SK-N-SH (cell line): ENCODE measurements around the gene TRAF1. TPM values are rescaled to one million over a fixed set of nuclear protein-coding genes. Genes with fewer than 3 reads are reported as not detected.
A peak's percentile ranks its signal among the peaks of the same experiment; 100 is the strongest.

ENCODE experiments used
- CTCF ChIA-PET: fragments of 300-600, 350-600 bp; formaldehyde crosslinking; extraction: SDS; loops from one replicate; lab custom pipeline; 2021; lab: Yijun Ruan, JAX
- POLR2A ChIA-PET: fragments of 350-600 bp; sonication (Branson Sonifier 250); formaldehyde crosslinking; extraction: SDS; loops from one replicate; lab custom pipeline; 2020; ENCODE audit warnings: antibody characterized with exemption, inconsistent platforms; lab: Yijun Ruan, JAX
- DNase-seq: peaks from one replicate; pipeline ENCODE4 v3.0.0; 2012
- H2AFZ ChIP-seq: fragments of 200-600 bp; sonication (generic); 2 replicates; pipeline ENCODE4 v1.8.1; 2016; ENCODE audit warnings: antibody characterized with exemption, mild to moderate bottlenecking, low read depth
- H3F3A ChIP-seq: fragments of 200-600 bp; sonication (generic); replicated peaks from 2 replicates; pipeline ENCODE3; 2016; ENCODE audit warnings: antibody characterized with exemption, mild to moderate bottlenecking; ENCODE audit not compliant: insufficient read depth
- H3K27ac ChIP-seq, 2 experiments: fragments of 200-500 bp in 1 of 2; fragments of 200-600 bp in 1 of 2; sonication (Bioruptor generic) in 1 of 2; sonication (generic), shearing (Covaris generic) in 1 of 2; 2 replicates each; pipeline versions ENCODE4 v1.5.1 to v1.6.1; 2014 to 2016; ENCODE audit warnings: low read depth in 2 of 2, inconsistent platforms in 1 of 2, low read length in 1 of 2, mild to moderate bottlenecking in 1 of 2, mixed read lengths in 1 of 2
- H3K27me3 ChIP-seq: fragments of 200-600 bp; sonication (generic), shearing (Covaris generic); 2 replicates; pipeline ENCODE4 v1.6.1; 2016; ENCODE audit warnings: mixed run types; ENCODE audit not compliant: insufficient read depth
- H3K36me3 ChIP-seq, 2 experiments: fragments of 200-500 bp in 1 of 2; fragments of 200-600 bp in 1 of 2; sonication (Bioruptor generic) in 1 of 2; sonication (generic) in 1 of 2; replicated peaks in 1 of 2; 2 replicates each; pipeline versions ENCODE3 to v1.5.1; 2014 to 2016; ENCODE audit warnings: low read length in 1 of 2, mild to moderate bottlenecking in 1 of 2; ENCODE audit not compliant: insufficient read depth in 2 of 2, control insufficient read depth in 1 of 2
- H3K4me1 ChIP-seq, 2 experiments: fragments of 200-500 bp in 1 of 2; fragments of 200-600 bp in 1 of 2; sonication (Bioruptor generic) in 1 of 2; sonication (generic), shearing (Covaris generic) in 1 of 2; 2 replicates each; pipeline versions ENCODE4 v1.5.1 to v1.6.1; 2014 to 2016; ENCODE audit warnings: low read depth in 1 of 2, low read length in 1 of 2, mixed run types in 1 of 2; ENCODE audit not compliant: insufficient read depth in 2 of 2, control insufficient read depth in 1 of 2
- H3K4me2 ChIP-seq: fragments of 200-600 bp; sonication (generic), shearing (Covaris generic); 2 replicates; pipeline ENCODE4 v1.6.1; 2017; ENCODE audit warnings: mixed run types
- H3K4me3 ChIP-seq, 2 experiments: fragments of 200-500 bp in 1 of 2; fragments of 200-600 bp in 1 of 2; sonication (Bioruptor generic) in 1 of 2; sonication (generic), shearing (Covaris generic) in 1 of 2; 2 replicates each; pipeline versions ENCODE4 v1.5.1 to v1.8.1; 2014 to 2016; ENCODE audit warnings: low read depth in 2 of 2, inconsistent platforms in 1 of 2, low read length in 1 of 2, mild to moderate bottlenecking in 1 of 2, mixed read lengths in 1 of 2, moderate library complexity in 1 of 2
- H3K79me2 ChIP-seq: fragments of 200-600 bp; sonication (generic); 2 replicates; pipeline ENCODE4 v1.8.1; 2017; ENCODE audit warnings: mild to moderate bottlenecking; ENCODE audit not compliant: insufficient read depth
- H3K9ac ChIP-seq: fragments of 200-600 bp; sonication (generic); 2 replicates; pipeline ENCODE4 v1.6.1; 2017; ENCODE audit warnings: mixed run types
- H3K9me2 ChIP-seq: fragments of 200-600 bp; sonication (generic); 2 replicates; pipeline ENCODE4 v1.6.1; 2017; ENCODE audit warnings: mixed run types
- H3K9me3 ChIP-seq: fragments of 200-600 bp; sonication (generic); 2 replicates; pipeline ENCODE4 v1.6.1; 2017; ENCODE audit warnings: mixed run types, mild to moderate bottlenecking, moderate library complexity
- H4K20me1 ChIP-seq: fragments of 200-600 bp; sonication (generic); 2 replicates; pipeline ENCODE4 v1.6.1; 2017; ENCODE audit warnings: mild to moderate bottlenecking, mixed run types; ENCODE audit not compliant: insufficient read depth
- CHD2 ChIP-seq: fragments of 150-350 bp; IDR thresholded peaks from 2 replicates; pipeline ENCODE4 v1.6.1; 2018; ENCODE audit warnings: low read length; ENCODE audit not compliant: partially characterized antibody
- ELF1 ChIP-seq: IDR thresholded peaks from 2 replicates; pipeline ENCODE4 v1.4.0; 2012
- EP300 ChIP-seq, 2 experiments: IDR thresholded peaks; 2 replicates each; pipeline versions ENCODE4 v1.4.0 to v1.6.1; 2012; ENCODE audit warnings: borderline replicate concordance in 1 of 2, low read depth in 1 of 2, low read length in 1 of 2
- EZH2phosphoT487 ChIP-seq: fragments of 200-600 bp; sonication (generic); IDR thresholded peaks from 2 replicates; pipeline ENCODE4 v1.6.1; 2017; ENCODE audit warnings: low read depth, mixed run types, mild to moderate bottlenecking, antibody characterized with exemption, moderate library complexity, borderline replicate concordance
- FOXJ3 ChIP-seq: sonication (generic); formaldehyde crosslinking; IDR thresholded peaks from 2 replicates; pipeline ENCODE4 v1.5.1; 2020; ENCODE audit warnings: mild to moderate bottlenecking, missing genetic modification reagents
- GABPA ChIP-seq: IDR thresholded peaks from 2 replicates; pipeline ENCODE4 v1.4.0; 2012; ENCODE audit warnings: low read depth, mild to moderate bottlenecking
- GATA2 ChIP-seq: sonication (generic); formaldehyde crosslinking; IDR thresholded peaks from 2 replicates; pipeline ENCODE4 v1.5.0; 2020; ENCODE audit warnings: mild to moderate bottlenecking, missing genetic modification reagents
- JUND ChIP-seq: IDR thresholded peaks from 2 replicates; pipeline ENCODE4 v1.4.0; 2012
- NFIC ChIP-seq: IDR thresholded peaks from 2 replicates; pipeline ENCODE4 v1.4.0; 2012; ENCODE audit warnings: borderline replicate concordance
- PBX3 ChIP-seq: IDR thresholded peaks from 2 replicates; pipeline ENCODE4; 2012
- RFX5 ChIP-seq: IDR thresholded peaks from 2 replicates; pipeline ENCODE4 v1.6.1; 2012; ENCODE audit warnings: mild to moderate bottlenecking, improper control_type of control experiment, low read length
- SMC3 ChIP-seq: IDR thresholded peaks from 2 replicates; pipeline ENCODE4 v1.6.1; 2012; ENCODE audit warnings: low read depth, low read length, improper control_type of control experiment
- TAF1 ChIP-seq: IDR thresholded peaks from 2 replicates; pipeline ENCODE4 v1.6.1; 2012; ENCODE audit warnings: low read depth, mild to moderate bottlenecking, low read length, moderate library complexity, borderline replicate concordance
- TCF12 ChIP-seq: IDR thresholded peaks from 2 replicates; pipeline ENCODE4 v1.4.0; 2012
- YY1 ChIP-seq: IDR thresholded peaks from 2 replicates; pipeline ENCODE4 v1.4.0; 2012; ENCODE audit warnings: low read depth, mild to moderate bottlenecking
- ZBTB33 ChIP-seq: IDR thresholded peaks from 2 replicates; pipeline ENCODE4 v1.4.0; 2012; ENCODE audit warnings: low read depth, borderline replicate concordance
- WGBS: methylation state at CpG from one replicate; pipeline ENCODE4 v1.1.6; 2017; ENCODE audit warnings: low lambda C conversion rate; 5-methylcytosine and 5-hydroxymethylcytosine counted together
- polyA plus RNA-seq, 3 experiments: library from polyadenylated mRNA; depleted of rRNA; stranded (reverse); fragments of >200 nt; gene quantifications; 2 replicates each; pipeline ENCODE4 v1.2.3, GENCODE V29; 2012
- TF ChIP-seq, protein P1 (sequence below): IDR thresholded peaks from 2 replicates; pipeline ENCODE4 v1.4.0; 2012; ENCODE audit warnings: low read depth, borderline replicate concordance
- TF ChIP-seq, protein P2 (sequence below): fragments of 150-350 bp; IDR thresholded peaks from 2 replicates; pipeline ENCODE4 v1.6.1; 2016; ENCODE audit warnings: mild to moderate bottlenecking, low read depth, low read length
- TF ChIP-seq, protein P3 (sequence below): fragments of 200-600 bp; sonication (generic); IDR thresholded peaks from 2 replicates; pipeline ENCODE4 v1.6.1; 2017; ENCODE audit warnings: antibody characterized with exemption, mild to moderate bottlenecking, moderate library complexity
- TF ChIP-seq, protein P4 (sequence below): IDR thresholded peaks from 2 replicates; pipeline ENCODE4 v1.4.0; 2012; ENCODE audit warnings: low read depth

The TRAF1 gene
- polyA plus RNA-seq, 1 of the 3 experiments (the other 2 are of a cell fraction) = 1.2 TPM

GRCh38 chr9:120854596-120855327 is 71.8 kb downstream of the TRAF1 start:
- Histone ChIP-seq H3K27ac (peak overlapping the region in 1 of 2 experiments; percentile 28; a peak in 1 of 4 replicates), H3K36me3 (peaks cover 20 to 28% of the 10 kb centered on the region in 2 experiments), H2AFZ (no peak overlapping the region), H4K20me1 (no peaks in the 10 kb centered on the region), H3K79me2 (no peaks in the 10 kb centered on the region), H3F3A (peaks cover 16% of the 10 kb centered on the region), H3K4me2 (no peak overlapping the region), H3K9me3 (no peaks in the 10 kb centered on the region), H3K4me1 (peaks cover 0 to 28% of the 10 kb centered on the region in 2 experiments; a peak in 2 of 4 replicates), H3K4me3 (no peak overlapping the region), H3K9me2 (no peaks in the 10 kb centered on the region), H3K9ac (no peak overlapping the region), H3K27me3 (no peaks in the 10 kb centered on the region)
- POLR2A ChIA-PET = interaction anchor here (1.0 kb wide), 1 partner anchor 18 kb away, joined by 3 read pairs; no protein-coding TSS in a partner anchor
- 93% methylated on average over 3 of the region's 3 CpGs for WGBS
- CTCF ChIA-PET = interaction anchor here (1.0 kb wide), 1 partner anchor 99 kb away, joined by 4 read pairs; no protein-coding TSS in a partner anchor
- no peak for DNase-seq
- TF ChIP-seq JUND (no peak), TCF12 (no peak), CHD2 (no peak), GABPA (no peak), EP300 (IDR thresholded peaks at IDR 0.05; ENCODE audit: borderline replicate concordance in 1 of 2, low read depth in 1 of 2, low read length in 1 of 2) (no peak), ELF1 (no peak), FOXJ3 (CRISPR knock-in tag) (no peak)
- TF ChIP-seq, protein P1, sequence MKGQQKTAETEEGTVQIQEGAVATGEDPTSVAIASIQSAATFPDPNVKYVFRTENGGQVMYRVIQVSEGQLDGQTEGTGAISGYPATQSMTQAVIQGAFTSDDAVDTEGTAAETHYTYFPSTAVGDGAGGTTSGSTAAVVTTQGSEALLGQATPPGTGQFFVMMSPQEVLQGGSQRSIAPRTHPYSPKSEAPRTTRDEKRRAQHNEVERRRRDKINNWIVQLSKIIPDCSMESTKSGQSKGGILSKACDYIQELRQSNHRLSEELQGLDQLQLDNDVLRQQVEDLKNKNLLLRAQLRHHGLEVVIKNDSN = no peak

DNA sequence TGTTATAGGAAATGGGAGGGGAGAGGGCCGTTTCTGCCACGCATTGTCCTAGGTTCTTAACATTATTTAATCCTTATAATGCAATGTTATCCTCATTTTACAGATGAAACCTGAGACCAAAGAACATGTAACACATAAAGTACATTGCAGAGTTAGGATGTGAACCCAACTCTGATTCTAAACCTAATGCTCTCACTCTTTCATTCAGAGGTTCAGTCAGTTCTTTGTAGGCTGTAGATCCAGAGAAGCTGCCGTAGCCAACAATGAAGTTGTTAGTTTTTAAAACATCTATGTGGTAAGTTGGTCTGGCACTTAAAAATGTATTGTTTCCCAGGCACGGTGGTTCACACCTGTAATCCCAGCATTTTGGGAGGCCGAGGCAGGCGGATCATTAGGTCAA is 73.4 kb downstream of the TRAF1 start:
- Histone ChIP-seq H2AFZ (no peak overlapping the region), H3K4me1 (peaks cover 0 to 28% of the 10 kb centered on the region in 2 experiments; a peak in 2 of 4 replicates), H3K9me2 (no peaks in the 10 kb centered on the region), H3K27ac (no peak overlapping the region), H3K9ac (no peak overlapping the region), H3K9me3 (no peaks in the 10 kb centered on the region), H3K79me2 (no peaks in the 10 kb centered on the region), H3F3A (peaks cover 16% of the 10 kb centered on the region), H3K36me3 (peaks cover 20 to 28% of the 10 kb centered on the region in 2 experiments), H4K20me1 (no peaks in the 10 kb centered on the region), H3K4me3 (no peak overlapping the region), H3K27me3 (no peaks in the 10 kb centered on the region), H3K4me2 (no peak overlapping the region)
- TF ChIP-seq PBX3 = no peak
- no peak for TF ChIP-seq RFX5
- TF ChIP-seq JUND = no peak
- TF ChIP-seq, protein P2, sequence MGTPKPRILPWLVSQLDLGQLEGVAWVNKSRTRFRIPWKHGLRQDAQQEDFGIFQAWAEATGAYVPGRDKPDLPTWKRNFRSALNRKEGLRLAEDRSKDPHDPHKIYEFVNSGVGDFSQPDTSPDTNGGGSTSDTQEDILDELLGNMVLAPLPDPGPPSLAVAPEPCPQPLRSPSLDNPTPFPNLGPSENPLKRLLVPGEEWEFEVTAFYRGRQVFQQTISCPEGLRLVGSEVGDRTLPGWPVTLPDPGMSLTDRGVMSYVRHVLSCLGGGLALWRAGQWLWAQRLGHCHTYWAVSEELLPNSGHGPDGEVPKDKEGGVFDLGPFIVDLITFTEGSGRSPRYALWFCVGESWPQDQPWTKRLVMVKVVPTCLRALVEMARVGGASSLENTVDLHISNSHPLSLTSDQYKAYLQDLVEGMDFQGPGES = no peak
- TF ChIP-seq GATA2 = no peak
- no peak for TF ChIP-seq YY1
- no peak for TF ChIP-seq NFIC
- TF ChIP-seq ZBTB33 = no peak
- no peak for TF ChIP-seq TAF1
- no peak for TF ChIP-seq EZH2phosphoT487
- TF ChIP-seq, protein P3, sequence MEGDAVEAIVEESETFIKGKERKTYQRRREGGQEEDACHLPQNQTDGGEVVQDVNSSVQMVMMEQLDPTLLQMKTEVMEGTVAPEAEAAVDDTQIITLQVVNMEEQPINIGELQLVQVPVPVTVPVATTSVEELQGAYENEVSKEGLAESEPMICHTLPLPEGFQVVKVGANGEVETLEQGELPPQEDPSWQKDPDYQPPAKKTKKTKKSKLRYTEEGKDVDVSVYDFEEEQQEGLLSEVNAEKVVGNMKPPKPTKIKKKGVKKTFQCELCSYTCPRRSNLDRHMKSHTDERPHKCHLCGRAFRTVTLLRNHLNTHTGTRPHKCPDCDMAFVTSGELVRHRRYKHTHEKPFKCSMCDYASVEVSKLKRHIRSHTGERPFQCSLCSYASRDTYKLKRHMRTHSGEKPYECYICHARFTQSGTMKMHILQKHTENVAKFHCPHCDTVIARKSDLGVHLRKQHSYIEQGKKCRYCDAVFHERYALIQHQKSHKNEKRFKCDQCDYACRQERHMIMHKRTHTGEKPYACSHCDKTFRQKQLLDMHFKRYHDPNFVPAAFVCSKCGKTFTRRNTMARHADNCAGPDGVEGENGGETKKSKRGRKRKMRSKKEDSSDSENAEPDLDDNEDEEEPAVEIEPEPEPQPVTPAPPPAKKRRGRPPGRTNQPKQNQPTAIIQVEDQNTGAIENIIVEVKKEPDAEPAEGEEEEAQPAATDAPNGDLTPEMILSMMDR = no peak
- TF ChIP-seq EP300 (IDR thresholded peaks at IDR 0.05; ENCODE audit: borderline replicate concordance in 1 of 2, low read depth in 1 of 2, low read length in 1 of 2) = no peak
- TF ChIP-seq SMC3 = no peak
- TF ChIP-seq, protein P4, sequence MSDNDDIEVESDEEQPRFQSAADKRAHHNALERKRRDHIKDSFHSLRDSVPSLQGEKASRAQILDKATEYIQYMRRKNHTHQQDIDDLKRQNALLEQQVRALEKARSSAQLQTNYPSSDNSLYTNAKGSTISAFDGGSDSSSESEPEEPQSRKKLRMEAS = no peak
- WGBS = 97% methylated on average over 6 of the region's 6 CpGs
- ChIA-PET CTCF (interaction anchor here (0.7 kb wide), 1 partner anchor 13 kb away, joined by 3 read pairs; no protein-coding TSS in a partner anchor), POLR2A (interaction anchor here (1.1 kb wide), 1 partner anchor 10 kb away, joined by 4 read pairs; no protein-coding TSS in a partner anchor)
- DNase-seq = no peak
